ENCODE results near the gene PHC2. TPM values are rescaled to one million over a fixed set of nuclear protein-coding genes. Genes with fewer than 3 reads are reported as not detected.
A peak's percentile ranks its signal among the peaks of the same experiment; 100 is the strongest.

The PHC2 gene
- total RNA-seq, 2 experiments from 2014 or later, result 37.7 to 39.5 TPM

GRCh38 chr1:33361532-33362235 is 69.2 kb downstream of the PHC2 start:
- POLR2A ChIA-PET, result interaction anchor here (1.2 kb wide), 1 partner anchor 40 kb away, joined by 3 read pairs; no protein-coding TSS in a partner anchor
- ATAC-seq (ENCODE audit: poor library complexity), result no peak
- Histone ChIP-seq H3K4me1 (ENCODE audit: insufficient read depth, low read length) (no peaks in the 10 kb centered on the region), H3K27ac (ENCODE audit: low read depth in 1 of 2, low read length in 2 of 2) (no peak overlapping the region), H3K27me3 (ENCODE audit: control insufficient read depth in 1 of 2, insufficient read depth in 2 of 2, low read length in 2 of 2) (peaks cover 0 to 1% of the 10 kb centered on the region in 2 experiments), H3K9me3 (ENCODE audit: control insufficient read depth in 1 of 2, insufficient read depth in 1 of 2, low read length in 2 of 2) (no peaks in the 10 kb centered on the region), H3K36me3 (ENCODE audit: insufficient read depth, low read length) (no peaks in the 10 kb centered on the region), H3K4me3 (ENCODE audit: low read length) (no peak overlapping the region)
- peaks cover 6% of the 10 kb centered on the region for H3K4me1 Mint-ChIP-seq (ENCODE audit: low read depth)
- H3K27ac Mint-ChIP-seq, result no peak overlapping the region
- H3K27me3 Mint-ChIP-seq, result no peaks in the 10 kb centered on the region
- intact Hi-C loops (cut with DNase I, micrococcal nuclease), result loop anchor here in 1 of 2 experiments (10.0 kb wide), 1 partner anchor 247 kb away; no protein-coding TSS in a partner anchor
- DNase-seq, result peak in 2 of 14 experiments; percentile 14 to 40
- H3K9me3 Mint-ChIP-seq, result no peaks in the 10 kb centered on the region
- CTCF ChIA-PET, result interaction anchor here (0.7 kb wide), 1 partner anchor 68 kb away, joined by 3 read pairs; no protein-coding TSS in a partner anchor
- H3K4me3 Mint-ChIP-seq, result no peak overlapping the region
- H3K36me3 Mint-ChIP-seq (ENCODE audit: low read depth), result no peaks in the 10 kb centered on the region
- TF ChIP-seq CTCF (IDR thresholded peaks at IDR 0.05), result no peak

GRCh38 chr1:33360367-33360766 is 70.5 kb downstream of the PHC2 start:
- Mint-ChIP-seq H3K4me3 (no peak overlapping the region), H3K9me3 (no peaks in the 10 kb centered on the region), H3K36me3 (ENCODE audit: low read depth) (no peaks in the 10 kb centered on the region), H3K27ac (no peak overlapping the region), H3K27me3 (no peaks in the 10 kb centered on the region), H3K4me1 (ENCODE audit: low read depth) (peaks cover 6% of the 10 kb centered on the region)
- Histone ChIP-seq H3K4me1 (ENCODE audit: insufficient read depth, low read length) (no peaks in the 10 kb centered on the region), H3K36me3 (ENCODE audit: insufficient read depth, low read length) (no peaks in the 10 kb centered on the region), H3K9me3 (ENCODE audit: control insufficient read depth in 1 of 2, insufficient read depth in 1 of 2, low read length in 2 of 2) (no peaks in the 10 kb centered on the region), H3K27me3 (ENCODE audit: control insufficient read depth in 1 of 2, insufficient read depth in 2 of 2, low read length in 2 of 2) (no peaks in the 10 kb centered on the region), H3K4me3 (ENCODE audit: low read length) (no peak overlapping the region), H3K27ac (ENCODE audit: low read depth in 1 of 2, low read length in 2 of 2) (no peak overlapping the region)
- intact Hi-C loops (cut with DNase I, micrococcal nuclease), result loop anchor here in 1 of 2 experiments (10.0 kb wide), 1 partner anchor 246 kb away; no protein-coding TSS in a partner anchor
- ChIA-PET POLR2A (no interaction called here), CTCF (no interaction called here)
- TF ChIP-seq CTCF (IDR thresholded peaks at IDR 0.05), result no peak
- no peak for ATAC-seq (ENCODE audit: poor library complexity)
- no peak for DNase-seq

GRCh38 chr1:33359931-33360330 is 71.0 kb downstream of the PHC2 start:
- Histone ChIP-seq H3K9me3 (ENCODE audit: control insufficient read depth in 1 of 2, insufficient read depth in 1 of 2, low read length in 2 of 2) (no peaks in the 10 kb centered on the region), H3K27me3 (ENCODE audit: control insufficient read depth in 1 of 2, insufficient read depth in 2 of 2, low read length in 2 of 2) (no peaks in the 10 kb centered on the region), H3K27ac (ENCODE audit: low read depth in 1 of 2, low read length in 2 of 2) (no peak overlapping the region), H3K4me1 (ENCODE audit: insufficient read depth, low read length) (no peaks in the 10 kb centered on the region), H3K36me3 (ENCODE audit: insufficient read depth, low read length) (no peaks in the 10 kb centered on the region), H3K4me3 (ENCODE audit: low read length) (no peak overlapping the region)
- ChIA-PET CTCF (no interaction called here), POLR2A (no interaction called here)
- H3K27me3 Mint-ChIP-seq, result no peaks in the 10 kb centered on the region
- ATAC-seq (ENCODE audit: poor library complexity) (no peak), DNase-seq (no peak)
- H3K4me1 Mint-ChIP-seq (ENCODE audit: low read depth), result peaks cover 6% of the 10 kb centered on the region
- intact Hi-C loops (cut with DNase I, micrococcal nuclease), result loop anchor here in 1 of 2 experiments (10.0 kb wide), 1 partner anchor 245 kb away; no protein-coding TSS in a partner anchor
- H3K4me3 Mint-ChIP-seq, result no peak overlapping the region
- H3K9me3 Mint-ChIP-seq, result no peaks in the 10 kb centered on the region
- no peaks in the 10 kb centered on the region for H3K36me3 Mint-ChIP-seq (ENCODE audit: low read depth)
- TF ChIP-seq CTCF (IDR thresholded peaks at IDR 0.05), result no peak
- H3K27ac Mint-ChIP-seq, result no peak overlapping the region

Data from CD4-positive, alpha-beta T cell (primary cell).